DOHH2 (cell line): ENCODE data around the gene APOA1.

Experiments
- H3F3A ChIP-seq: fragments of 200-600 bp; sonication (generic), shearing (Covaris generic); 2 replicates; pipeline ENCODE4 v1.6.0; 2016; ENCODE audit warnings: antibody characterized with exemption, mild to moderate bottlenecking; ENCODE audit not compliant: control insufficient read depth, insufficient read depth
- H3K27ac ChIP-seq: fragments of 200-600 bp; sonication (generic); 2 replicates; pipeline ENCODE4 v1.5.1; 2014; ENCODE audit warnings: low read depth, mild to moderate bottlenecking, low read length, moderate library complexity
- H3K27me3 ChIP-seq: fragments of 200-600 bp; sonication (generic); 2 replicates; pipeline ENCODE4 v1.6.1; 2014; ENCODE audit warnings: mild to moderate bottlenecking, low read length, mixed read lengths; ENCODE audit not compliant: control insufficient read depth
- H3K36me3 ChIP-seq: fragments of 200-600 bp; sonication (generic); 2 replicates; pipeline ENCODE4 v1.6.1; 2014; ENCODE audit warnings: mild to moderate bottlenecking, low read length, moderate library complexity, mixed read lengths; ENCODE audit not compliant: control insufficient read depth
- H3K4me1 ChIP-seq: fragments of 200-600 bp; sonication (generic); 2 replicates; pipeline ENCODE4 v1.6.1; 2014; ENCODE audit warnings: mild to moderate bottlenecking, low read length, mixed read lengths; ENCODE audit not compliant: control insufficient read depth
- H3K4me2 ChIP-seq: fragments of 200-600 bp; sonication (generic); 2 replicates; pipeline ENCODE4 v1.6.0; 2014; ENCODE audit warnings: mild to moderate bottlenecking, low read length, moderate library complexity
- H3K4me3 ChIP-seq: fragments of 200-600 bp; sonication (generic); 2 replicates; pipeline ENCODE4 v1.5.1; 2014; ENCODE audit warnings: mild to moderate bottlenecking, low read length, mixed read lengths
- H3K79me2 ChIP-seq: fragments of 200-600 bp; sonication (generic); 2 replicates; pipeline ENCODE4 v1.6.1; 2014; ENCODE audit warnings: mild to moderate bottlenecking, low read length, mixed read lengths; ENCODE audit not compliant: control insufficient read depth
- H3K9me2 ChIP-seq: fragments of 200-600 bp; sonication (generic); replicated peaks from 2 replicates; pipeline ENCODE4 v1.6.1; 2014; ENCODE audit warnings: mild to moderate bottlenecking, low read length, mixed read lengths; ENCODE audit not compliant: control insufficient read depth
- H3K9me3 ChIP-seq: fragments of 200-600 bp; sonication (generic); 2 replicates; pipeline ENCODE4 v1.6.1; 2014; ENCODE audit warnings: antibody characterized with exemption, low read length, mixed read lengths; ENCODE audit not compliant: control insufficient read depth, insufficient read depth
- H4K20me1 ChIP-seq: fragments of 200-600 bp; sonication (generic); 2 replicates; pipeline ENCODE4 v1.6.0; 2014; ENCODE audit warnings: low read depth, mild to moderate bottlenecking, antibody characterized with exemption, low read length, moderate library complexity; ENCODE audit not compliant: control insufficient read depth, insufficient read depth
- CTCF ChIP-seq: fragments of 200-600 bp; sonication (generic); IDR thresholded peaks from one replicate; pipeline ENCODE4 v1.5.1; 2014; ENCODE audit warnings: antibody characterized with exemption, mild to moderate bottlenecking, low read depth, low read length; ENCODE audit not compliant: poor library complexity, severe bottlenecking
- EZH2phosphoT487 ChIP-seq: fragments of 200-600 bp; sonication (generic); IDR thresholded peaks from 2 replicates; pipeline ENCODE4 v1.6.1; 2017; ENCODE audit warnings: borderline replicate concordance, mild to moderate bottlenecking, antibody characterized with exemption, low read length, moderate library complexity, mixed read lengths

Gene APOA1

DNA sequence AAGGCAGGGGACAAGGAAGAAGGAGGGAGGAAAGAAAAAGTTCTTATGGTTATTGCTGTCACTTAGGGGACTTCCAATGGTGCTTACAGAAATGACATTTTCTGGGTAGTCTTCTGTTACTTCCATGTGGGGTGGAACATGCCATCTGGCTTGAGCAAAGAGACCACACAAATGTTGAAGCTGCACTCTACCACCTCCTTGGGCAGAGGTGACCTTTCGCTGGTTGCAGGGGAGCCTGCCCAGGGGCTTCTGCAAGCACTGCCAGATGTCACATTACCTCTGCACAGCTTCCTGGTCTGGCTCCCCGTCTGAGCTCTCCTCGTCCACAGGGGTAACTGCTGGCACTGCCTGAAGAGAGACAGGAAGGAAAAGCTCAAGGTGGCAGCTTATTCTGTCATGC, 32.6 kb upstream of the APOA1 start:
- Histone ChIP-seq H3K9me3 (no peaks in the 10 kb centered on the region), H3K4me3 (no peak overlapping the region), H3K27ac (no peak overlapping the region), H3K27me3 (no peaks in the 10 kb centered on the region), H3K36me3 (peaks cover 78% of the 10 kb centered on the region), H4K20me1 (no peaks in the 10 kb centered on the region), H3K4me1 (no peaks in the 10 kb centered on the region), H3K4me2 (no peak overlapping the region), H3K79me2 (no peaks in the 10 kb centered on the region), H3F3A (no peaks in the 10 kb centered on the region), H3K9me2 (no peaks in the 10 kb centered on the region)
- TF ChIP-seq EZH2phosphoT487, result no peak

- H3K79me2 ChIP-seq, result no peaks in the 10 kb centered on the region
- no peaks in the 10 kb centered on the region for H4K20me1 ChIP-seq
- no peak overlapping the region for H3K4me2 ChIP-seq
- H3K9me3 ChIP-seq, result no peaks in the 10 kb centered on the region
- H3K27me3 ChIP-seq, result no peaks in the 10 kb centered on the region
- H3F3A ChIP-seq, result no peaks in the 10 kb centered on the region
- no peaks in the 10 kb centered on the region for H3K4me1 ChIP-seq
- H3K9me2 ChIP-seq, result no peaks in the 10 kb centered on the region
- no peak overlapping the region for H3K27ac ChIP-seq
- no peak overlapping the region for H3K4me3 ChIP-seq
- TF ChIP-seq EZH2phosphoT487 (no peak), CTCF (no peak)
- H3K36me3 ChIP-seq, result peaks cover 80% of the 10 kb centered on the region
Observed at GRCh38 chr11:116869610-116870009, 32.2 kb upstream of the APOA1 start.

DNA sequence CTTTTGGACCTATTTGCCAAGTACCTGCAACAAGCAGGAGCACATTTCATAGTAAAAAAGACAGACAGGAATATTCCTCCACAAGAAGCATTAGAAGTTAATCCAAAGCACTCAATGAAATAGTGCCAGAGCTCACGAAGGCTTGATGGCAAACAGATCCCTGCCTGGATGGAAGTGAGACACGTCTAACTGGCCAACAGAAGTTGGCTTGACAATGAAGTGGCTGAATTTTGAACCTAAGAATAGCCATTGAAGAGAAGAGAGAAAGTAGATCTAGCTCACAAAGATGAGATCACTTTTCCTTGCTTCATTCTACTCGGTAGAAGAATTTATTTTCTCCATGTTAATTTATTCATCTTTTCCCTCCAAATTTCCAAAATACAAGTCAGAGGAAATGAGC, 30.6 kb upstream of the APOA1 start:
- no peak overlapping the region for H3K4me2 ChIP-seq
- no peaks in the 10 kb centered on the region for H3K9me2 ChIP-seq
- H3K79me2 ChIP-seq, result no peaks in the 10 kb centered on the region
- no peaks in the 10 kb centered on the region for H3F3A ChIP-seq
- no peak overlapping the region for H3K27ac ChIP-seq
- H4K20me1 ChIP-seq, result no peaks in the 10 kb centered on the region
- H3K9me3 ChIP-seq, result no peaks in the 10 kb centered on the region
- H3K4me1 ChIP-seq, result no peaks in the 10 kb centered on the region
- H3K36me3 ChIP-seq, result peaks cover 79% of the 10 kb centered on the region
- no peak overlapping the region for H3K4me3 ChIP-seq
- H3K27me3 ChIP-seq, result no peaks in the 10 kb centered on the region
- TF ChIP-seq CTCF (no peak), EZH2phosphoT487 (no peak)

DNA sequence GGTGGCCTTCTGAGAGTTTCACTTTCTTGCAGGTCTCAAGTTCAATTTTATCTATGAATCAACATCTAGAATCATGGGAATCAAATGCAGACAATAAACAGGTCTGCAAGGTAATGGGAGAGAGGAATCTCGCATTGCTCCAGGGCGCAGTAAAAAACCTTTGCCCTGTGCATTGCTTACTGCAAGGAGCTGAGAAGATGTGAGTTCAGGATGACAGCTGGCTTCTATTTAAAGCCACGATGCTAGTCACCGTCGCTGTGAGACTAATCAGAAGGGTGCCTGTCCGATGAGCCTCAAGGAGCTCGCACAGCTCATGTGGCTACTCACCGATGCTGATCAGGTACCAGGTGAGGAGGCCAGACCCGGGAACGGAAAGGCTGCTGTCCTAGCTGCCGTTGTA, 30.2 kb upstream of the APOA1 start:
- no peak overlapping the region for H3K4me2 ChIP-seq
- H3K9me3 ChIP-seq, result no peaks in the 10 kb centered on the region
- no peaks in the 10 kb centered on the region for H3K27me3 ChIP-seq
- H4K20me1 ChIP-seq, result no peaks in the 10 kb centered on the region
- H3F3A ChIP-seq, result no peaks in the 10 kb centered on the region
- H3K4me3 ChIP-seq, result no peak overlapping the region
- H3K79me2 ChIP-seq, result no peaks in the 10 kb centered on the region
- H3K36me3 ChIP-seq, result peaks cover 77% of the 10 kb centered on the region
- H3K27ac ChIP-seq, result no peak overlapping the region
- TF ChIP-seq CTCF (no peak), EZH2phosphoT487 (no peak)
- H3K4me1 ChIP-seq, result no peaks in the 10 kb centered on the region
- H3K9me2 ChIP-seq, result no peaks in the 10 kb centered on the region
